ENCODE data around the gene CCNL2. TPM values are rescaled to one million over a fixed set of nuclear protein-coding genes. Genes with fewer than 3 reads are reported as not detected.
A peak's percentile ranks its signal among the peaks of the same experiment; 100 is the strongest.

CCNL2 gene
- total RNA-seq, 2 donors from 2014 or later: 187 to 244 TPM

GRCh38 chr1:1348420-1349255, 50.5 kb downstream of the CCNL2 start:
- Histone ChIP-seq H3K27ac (ENCODE audit: low read depth, low read length) (no peak overlapping the region), H3K4me3 (ENCODE audit: low read length) (peak overlapping the region; percentile 90), H3K4me1 (ENCODE audit: control insufficient read depth, insufficient read depth, low read length) (peaks cover 8% of the 10 kb centered on the region), H3K27me3 (ENCODE audit: control insufficient read depth, insufficient read depth, low read length, poor library complexity, severe bottlenecking) (no peaks in the 10 kb centered on the region), H3K9me3 (ENCODE audit: control insufficient read depth, low read length) (no peaks in the 10 kb centered on the region), H3K9ac (ENCODE audit: extremely low read depth, low read length, poor library complexity, severe bottlenecking) (peak overlapping the region; percentile 63), H3K36me3 (ENCODE audit: control insufficient read depth, insufficient read depth, low read length) (peaks cover 7% of the 10 kb centered on the region)
- Mint-ChIP-seq H3K4me3 (peak overlapping the region; percentile 67), H3K9me3 (no peaks in the 10 kb centered on the region), H3K36me3 (ENCODE audit: low read depth) (no peaks in the 10 kb centered on the region), H3K27ac (no peak overlapping the region), H3K27me3 (ENCODE audit: insufficient read depth) (no peaks in the 10 kb centered on the region), H3K4me1 (peaks cover 10% of the 10 kb centered on the region)
- peak; percentile 73 for DNase-seq
- 1 to 2% methylated on average over 23 to 109 of the region's 109 CpGs for WGBS, 2 experiments (ENCODE audit: insufficient coverage in 1 of 2, insufficient read length in 1 of 2)
- no peak for TF ChIP-seq CTCF (conservative IDR thresholded peaks at IDR 0.05)

GRCh38 chr1:1347663-1348419, 51.3 kb downstream of the CCNL2 start:
- DNase-seq: peak; percentile 86
- no peak overlapping the region for H3K27ac Mint-ChIP-seq
- H3K9ac ChIP-seq (ENCODE audit: extremely low read depth, low read length, poor library complexity, severe bottlenecking): peak overlapping the region; percentile 63
- no peaks in the 10 kb centered on the region for H3K9me3 ChIP-seq (ENCODE audit: control insufficient read depth, low read length)
- peaks cover 5% of the 10 kb centered on the region for H3K4me1 ChIP-seq (ENCODE audit: control insufficient read depth, insufficient read depth, low read length)
- TF ChIP-seq CTCF (conservative IDR thresholded peaks at IDR 0.05): no peak
- no peaks in the 10 kb centered on the region for H3K36me3 Mint-ChIP-seq (ENCODE audit: low read depth)
- no peaks in the 10 kb centered on the region for H3K27me3 Mint-ChIP-seq (ENCODE audit: insufficient read depth)
- peaks cover 5% of the 10 kb centered on the region for H3K36me3 ChIP-seq (ENCODE audit: control insufficient read depth, insufficient read depth, low read length)
- no peaks in the 10 kb centered on the region for H3K9me3 Mint-ChIP-seq
- H3K4me3 Mint-ChIP-seq: peak overlapping the region; percentile 67
- no peaks in the 10 kb centered on the region for H3K27me3 ChIP-seq (ENCODE audit: control insufficient read depth, insufficient read depth, low read length, poor library complexity, severe bottlenecking)
- peaks cover 10% of the 10 kb centered on the region for H3K4me1 Mint-ChIP-seq
- 21 to 34% methylated on average over 15 to 26 of the region's 26 CpGs for WGBS, 2 experiments (ENCODE audit: insufficient coverage in 1 of 2, insufficient read length in 1 of 2)
- H3K27ac ChIP-seq (ENCODE audit: low read depth, low read length): no peak overlapping the region
- H3K4me3 ChIP-seq (ENCODE audit: low read length): peak overlapping the region; percentile 90

- Mint-ChIP-seq H3K9me3 (no peaks in the 10 kb centered on the region), H3K4me3 (peak overlapping the region; percentile 67), H3K27me3 (ENCODE audit: insufficient read depth) (no peaks in the 10 kb centered on the region), H3K36me3 (ENCODE audit: low read depth) (no peaks in the 10 kb centered on the region), H3K4me1 (peaks cover 3% of the 10 kb centered on the region), H3K27ac (no peak overlapping the region)
- H3K9ac ChIP-seq (ENCODE audit: extremely low read depth, low read length, poor library complexity, severe bottlenecking): no peak overlapping the region
- 93 to 100% methylated on average over 6 to 10 of the region's 10 CpGs for WGBS, 2 experiments (ENCODE audit: insufficient coverage in 1 of 2, insufficient read length in 1 of 2)
- no peak overlapping the region for H3K27ac ChIP-seq (ENCODE audit: low read depth, low read length)
- no peaks in the 10 kb centered on the region for H3K36me3 ChIP-seq (ENCODE audit: control insufficient read depth, insufficient read depth, low read length)
- H3K4me1 ChIP-seq (ENCODE audit: control insufficient read depth, insufficient read depth, low read length): peaks cover 5% of the 10 kb centered on the region
- H3K4me3 ChIP-seq (ENCODE audit: low read length): peak overlapping the region; percentile 90
- H3K27me3 ChIP-seq (ENCODE audit: control insufficient read depth, insufficient read depth, low read length, poor library complexity, severe bottlenecking): no peaks in the 10 kb centered on the region
- no peaks in the 10 kb centered on the region for H3K9me3 ChIP-seq (ENCODE audit: control insufficient read depth, low read length)
- no peak for DNase-seq
- TF ChIP-seq CTCF (conservative IDR thresholded peaks at IDR 0.05): no peak
Measured at GRCh38 chr1:1347026-1347595, 52.0 kb downstream of the CCNL2 start.
